HepG2 (cell line): ENCODE data around the gene AGER. TPM values are rescaled to one million over a fixed set of nuclear protein-coding genes. Genes with fewer than 3 reads are reported as not detected.
"Not testable (repeated sequence)": the region's sequence is repeated elsewhere in the genome, so short reads cannot be mapped to it uniquely, and the experiment has no call there.

Experiments
- ATAC-seq: fragments of 200-7000 bp; cut with Tn5 transposase; 3 replicates; pipeline ENCODE4 v1.9.1; 2020; ENCODE audit warnings: mild to moderate bottlenecking, moderate library complexity
- BruUV-seq: library from RNA; stranded (reverse); fragments of 400-500 nt; replicated peaks from 2 replicates; lab custom pipeline; 2021; lab: Mats Ljungman, UMichigan
- CTCF ChIA-PET: fragments of 300-600 bp; formaldehyde crosslinking; extraction: SDS; loops from one replicate; lab custom pipeline; 2021; ENCODE audit warnings: low total read pairs, inconsistent platforms, low intra/inter-chr PET ratio; lab: Yijun Ruan, JAX
- POLR2A ChIA-PET: fragments of 350-600 bp; sonication (Branson Sonifier 250); formaldehyde crosslinking; loops from one replicate; lab custom pipeline; 2020; ENCODE audit warnings: antibody characterized with exemption, inconsistent platforms; lab: Yijun Ruan, JAX
- DNase-seq: peaks from one replicate; pipeline ENCODE4 v3.0.0-alpha.2; 2015; ENCODE audit warnings: low spot score
- FAIRE-seq: peaks from 3 replicates; lab custom pipeline; 2011; peaks lifted over from hg19 to GRCh38; lab: Jason Lieb, UNC
- H2AFZ ChIP-seq: one replicate; pipeline ENCODE4 v1.6.1; 2011; ENCODE audit warnings: low read length, inconsistent platforms
- H3K27ac ChIP-seq: fragments of 300-600 bp; 3 replicates; pipeline ENCODE4 v1.8.0; 2011; ENCODE audit warnings: mixed run types, mild to moderate bottlenecking, mixed read lengths, low read length, inconsistent platforms; ENCODE audit not compliant: insufficient read depth; ENCODE audit errors: extremely low read length
- H3K27me3 ChIP-seq, 2 experiments: fragments of 200-600 bp in 1 of 2; 2 replicates in 1 of 2; 3 replicates in 1 of 2; pipeline versions ENCODE4 v1.6.0 to v1.8.0; 2011; ENCODE audit warnings: low read length in 2 of 2, mild to moderate bottlenecking in 2 of 2, moderate library complexity in 2 of 2, inconsistent platforms in 1 of 2; ENCODE audit not compliant: insufficient read depth in 2 of 2, control insufficient read depth in 1 of 2
- H3K36me3 ChIP-seq, 2 experiments: fragments of 200-600 bp in 1 of 2; replicated peaks in 1 of 2; 2 replicates in 1 of 2; 3 replicates in 1 of 2; pipeline versions ENCODE4 v1.5.1 to v1.8.0; 2011; ENCODE audit warnings: low read length in 2 of 2, inconsistent platforms in 1 of 2; ENCODE audit not compliant: insufficient read depth in 2 of 2, control insufficient read depth in 1 of 2
- H3K4me1 ChIP-seq: 2 replicates; pipeline ENCODE4 v1.5.1; 2012; ENCODE audit warnings: low read length, inconsistent platforms; ENCODE audit not compliant: insufficient read depth
- H3K4me2 ChIP-seq: 2 replicates; pipeline ENCODE4 v1.6.0; 2011; ENCODE audit warnings: low read depth, low read length, inconsistent platforms
- H3K4me3 ChIP-seq, 3 experiments: fragments of 200-600 bp in 1 of 3; sonication (generic), shearing (Covaris generic) in 1 of 3; replicated peaks in 1 of 3; 2 replicates each; pipeline ENCODE4 v1.5.1; 2011 to 2016; ENCODE audit warnings: low read length in 3 of 3, inconsistent platforms in 2 of 3, low read depth in 2 of 3, mild to moderate bottlenecking in 2 of 3, control low read depth in 1 of 3, mixed read lengths in 1 of 3; ENCODE audit not compliant: insufficient read depth in 1 of 3
- H3K79me2 ChIP-seq: one replicate; pipeline ENCODE4 v1.6.1; 2011; ENCODE audit warnings: low read length, inconsistent platforms; ENCODE audit not compliant: insufficient read depth
- H3K9ac ChIP-seq: 2 replicates; pipeline ENCODE4 v1.6.0; 2011; ENCODE audit warnings: mild to moderate bottlenecking, low read depth, low read length, inconsistent platforms; ENCODE audit not compliant: insufficient read depth
- H3K9me3 ChIP-seq: 2 replicates; pipeline ENCODE4 v1.5.1; 2012; ENCODE audit warnings: mild to moderate bottlenecking, low read length
- H4K20me1 ChIP-seq: 2 replicates; pipeline ENCODE4 v1.6.0; 2011; ENCODE audit warnings: inconsistent platforms, mild to moderate bottlenecking, low read length, moderate library complexity; ENCODE audit not compliant: insufficient read depth
- ATF7-NPFF ChIP-seq: sonication (generic); formaldehyde crosslinking; IDR thresholded peaks from 2 replicates; pipeline ENCODE4 v1.8.1; 2023; ENCODE audit warnings: mild to moderate bottlenecking, low read depth, missing genetic modification reagents, moderate library complexity
- GATAD2A ChIP-seq: IDR thresholded peaks from 2 replicates; pipeline ENCODE4 v1.6.1; 2016
- HDAC1 ChIP-seq: sonication (generic); formaldehyde crosslinking; IDR thresholded peaks from 2 replicates; pipeline ENCODE4 v1.5.1; 2020; ENCODE audit warnings: mild to moderate bottlenecking, missing genetic modification reagents
- PAXIP1 ChIP-seq: sonication (generic); formaldehyde crosslinking; conservative IDR thresholded peaks from 2 replicates; pipeline ENCODE4 v1.4.0; 2020; ENCODE audit warnings: mild to moderate bottlenecking, missing genetic modification reagents, moderate library complexity
- ZNF652 ChIP-seq: IDR thresholded peaks from 2 replicates; pipeline ENCODE4 v1.6.1; 2016; ENCODE audit warnings: low read depth, borderline replicate concordance
- WGBS: methylation state at CpG from one replicate; pipeline ENCODE4 v1.1.6; 2017; ENCODE audit warnings: low lambda C conversion rate; 5-methylcytosine and 5-hydroxymethylcytosine counted together
- in situ Hi-C: cut with HindIII; loops from 2 replicates; pipeline ENCODE4 v1.10.0; 2017; ENCODE audit warnings: low pct_unique_long_range_greater_than_20kb; ENCODE audit not compliant: extremely low pct_ligation_motif_present
- intact Hi-C: fragments of 100-400 bp; cut with micrococcal nuclease; formaldehyde crosslinking; loops from one replicate; pipeline ENCODE4 v1.10.0; 2022; ENCODE audit not compliant: unreplicated experiment
- polyA plus RNA-seq, 8 experiments: library from polyadenylated mRNA; depleted of rRNA in 3 of 8; stranded (reverse) in 7 of 8; unstranded in 1 of 8; fragments of >200 nt; fragmentation: Illumina TruSeq in 4 of 8; extraction: Trizol in 4 of 8; gene quantifications; 2 replicates each; pipeline versions ENCODE4 v1.2.1 to v1.2.3, GENCODE V29; 2011 to 2016; ENCODE audit warnings: low read depth in 4 of 8, missing spikeins in 1 of 8, mixed read lengths in 1 of 8; ENCODE audit not compliant: insufficient read depth in 1 of 8
- total RNA-seq, 5 experiments: library from RNA; depleted of rRNA; stranded (reverse); fragments of >200 nt; fragmentation: Illumina TruSeq; extraction: Trizol; gene quantifications; 2 replicates each; pipeline ENCODE4 v1.2.3, GENCODE V29; 2016; ENCODE audit warnings: low read depth in 1 of 5
- TF ChIP-seq, protein P1 (sequence below): sonication (generic); formaldehyde crosslinking; IDR thresholded peaks from 2 replicates; pipeline ENCODE4 v1.4.0; 2020; ENCODE audit warnings: missing genetic modification reagents
- TF ChIP-seq, protein P2 (sequence below): sonication (generic); formaldehyde crosslinking; IDR thresholded peaks from 2 replicates; pipeline ENCODE4 v1.5.1; 2020; ENCODE audit warnings: missing genetic modification reagents, mild to moderate bottlenecking, borderline replicate concordance

The AGER gene
- total and polyA plus RNA-seq, 2 of the 13 experiments (the other 11 are each of a cell fraction or from before 2014, with no cell fraction given): 1.9 to 5.1 TPM

- H3K36me3 ChIP-seq, H3K27ac ChIP-seq, H2AFZ ChIP-seq, H3K4me3 ChIP-seq, BruUV-seq, intact Hi-C loops, in situ Hi-C loops, H3K79me2 ChIP-seq, ATAC-seq, H3K4me2 ChIP-seq, H3K27me3 ChIP-seq, H3K9me3 ChIP-seq, FAIRE-seq, CTCF ChIA-PET, DNase-seq, H3K9ac ChIP-seq, H4K20me1 ChIP-seq: not testable (repeated sequence)
- WGBS: 50% methylated on average over 7 of the region's 7 CpGs
- peaks cover 37% of the 10 kb centered on the region for H3K4me1 ChIP-seq
- POLR2A ChIA-PET: interaction anchor here (1.1 to 1.2 kb wide), 2 partner anchors 9 to 15 kb away, joined by 3 to 4 read pairs; no protein-coding TSS in a partner anchor
Observed at GRCh38 chr6:32144238-32144637, 39.8 kb downstream of the AGER start.

DNA sequence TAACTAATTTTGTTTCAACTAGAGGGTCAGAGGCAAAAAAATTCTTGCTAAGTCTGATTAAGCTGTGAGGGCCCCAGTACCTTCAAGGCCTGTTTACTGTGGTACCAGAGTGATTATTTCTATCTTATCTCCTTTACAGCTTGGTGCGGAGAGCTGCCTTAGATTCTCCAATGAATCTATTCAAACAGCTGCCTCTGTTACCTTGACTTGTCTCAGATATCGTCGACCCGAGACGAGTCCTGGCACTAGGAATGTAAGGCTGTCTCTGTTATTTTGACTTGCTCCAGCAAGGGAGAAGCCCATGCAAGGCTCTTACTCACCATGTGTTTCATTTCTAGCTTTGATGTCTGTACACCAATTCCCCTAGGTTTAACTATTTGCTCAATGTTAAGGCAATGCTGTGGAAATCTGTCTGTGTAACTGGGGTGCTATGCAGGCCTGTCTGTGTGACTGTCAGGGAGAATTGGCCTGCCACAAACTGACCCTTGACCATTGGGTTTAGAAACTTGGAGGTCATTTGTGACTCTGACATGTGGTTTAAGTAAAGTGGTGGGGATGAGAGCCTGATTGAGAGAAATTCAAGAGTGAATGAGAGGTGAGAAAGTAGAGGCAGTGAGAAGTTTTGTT is 43.5 kb downstream of the AGER start:
- no TSS peak for BruUV-seq
- in situ Hi-C loops (no loop called here), intact Hi-C loops (no loop called here)
- no peak overlapping the region for H3K9ac ChIP-seq
- DNase-seq (no peak), FAIRE-seq (no peak), ATAC-seq (peak; percentile 23; the same call in 2 of the 3 replicates)
- peaks cover 0 to under 1% of the 10 kb centered on the region in 2 experiments; a peak in 1 of 5 replicates for H3K27me3 ChIP-seq
- H3K4me1 ChIP-seq: peaks cover 44% of the 10 kb centered on the region
- CTCF ChIA-PET: no interaction called here
- no peaks in the 10 kb centered on the region for H3K79me2 ChIP-seq
- no peaks in the 10 kb centered on the region for H4K20me1 ChIP-seq
- POLR2A ChIA-PET: interaction anchor here (1.0 to 1.5 kb wide), 6 partner anchors 10 to 830 kb away, joined by 3 to 4 read pairs (median 4); partner anchors contain the start of genes ATF6B, FKBPL, PBX2 and PRRT1
- H3K27ac ChIP-seq: peak overlapping the region; percentile 9
- under 1% methylated on average over 5 of the region's 5 CpGs for WGBS
- H3K4me2 ChIP-seq: peak overlapping the region; percentile 56
- no peak overlapping the region for H3K4me3 ChIP-seq
- peak overlapping the region; percentile 59 for H2AFZ ChIP-seq
- H3K36me3 ChIP-seq: no peaks in the 10 kb centered on the region
- H3K9me3 ChIP-seq: no peaks in the 10 kb centered on the region
- TF ChIP-seq GATAD2A: peak; percentile 34; the same call in 1 of the 2 replicates
- no peak for TF ChIP-seq ATF7-NPFF (CRISPR knock-in tag)
- peak; percentile 46 for TF ChIP-seq HDAC1 (CRISPR knock-in tag)
- 0 out of 2 replicates have a peak, but pooled peaks have one; percentile 19 for TF ChIP-seq PAXIP1 (CRISPR knock-in tag)
- TF ChIP-seq, protein P1, sequence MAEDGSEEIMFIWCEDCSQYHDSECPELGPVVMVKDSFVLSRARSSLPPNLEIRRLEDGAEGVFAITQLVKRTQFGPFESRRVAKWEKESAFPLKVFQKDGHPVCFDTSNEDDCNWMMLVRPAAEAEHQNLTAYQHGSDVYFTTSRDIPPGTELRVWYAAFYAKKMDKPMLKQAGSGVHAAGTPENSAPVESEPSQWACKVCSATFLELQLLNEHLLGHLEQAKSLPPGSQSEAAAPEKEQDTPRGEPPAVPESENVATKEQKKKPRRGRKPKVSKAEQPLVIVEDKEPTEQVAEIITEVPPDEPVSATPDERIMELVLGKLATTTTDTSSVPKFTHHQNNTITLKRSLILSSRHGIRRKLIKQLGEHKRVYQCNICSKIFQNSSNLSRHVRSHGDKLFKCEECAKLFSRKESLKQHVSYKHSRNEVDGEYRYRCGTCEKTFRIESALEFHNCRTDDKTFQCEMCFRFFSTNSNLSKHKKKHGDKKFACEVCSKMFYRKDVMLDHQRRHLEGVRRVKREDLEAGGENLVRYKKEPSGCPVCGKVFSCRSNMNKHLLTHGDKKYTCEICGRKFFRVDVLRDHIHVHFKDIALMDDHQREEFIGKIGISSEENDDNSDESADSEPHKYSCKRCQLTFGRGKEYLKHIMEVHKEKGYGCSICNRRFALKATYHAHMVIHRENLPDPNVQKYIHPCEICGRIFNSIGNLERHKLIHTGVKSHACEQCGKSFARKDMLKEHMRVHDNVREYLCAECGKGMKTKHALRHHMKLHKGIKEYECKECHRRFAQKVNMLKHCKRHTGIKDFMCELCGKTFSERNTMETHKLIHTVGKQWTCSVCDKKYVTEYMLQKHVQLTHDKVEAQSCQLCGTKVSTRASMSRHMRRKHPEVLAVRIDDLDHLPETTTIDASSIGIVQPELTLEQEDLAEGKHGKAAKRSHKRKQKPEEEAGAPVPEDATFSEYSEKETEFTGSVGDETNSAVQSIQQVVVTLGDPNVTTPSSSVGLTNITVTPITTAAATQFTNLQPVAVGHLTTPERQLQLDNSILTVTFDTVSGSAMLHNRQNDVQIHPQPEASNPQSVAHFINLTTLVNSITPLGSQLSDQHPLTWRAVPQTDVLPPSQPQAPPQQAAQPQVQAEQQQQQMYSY (CRISPR knock-in tag): no peak
- TF ChIP-seq ZNF652: peak; percentile 34; the same call in 1 of the 2 replicates
- TF ChIP-seq, protein P2, sequence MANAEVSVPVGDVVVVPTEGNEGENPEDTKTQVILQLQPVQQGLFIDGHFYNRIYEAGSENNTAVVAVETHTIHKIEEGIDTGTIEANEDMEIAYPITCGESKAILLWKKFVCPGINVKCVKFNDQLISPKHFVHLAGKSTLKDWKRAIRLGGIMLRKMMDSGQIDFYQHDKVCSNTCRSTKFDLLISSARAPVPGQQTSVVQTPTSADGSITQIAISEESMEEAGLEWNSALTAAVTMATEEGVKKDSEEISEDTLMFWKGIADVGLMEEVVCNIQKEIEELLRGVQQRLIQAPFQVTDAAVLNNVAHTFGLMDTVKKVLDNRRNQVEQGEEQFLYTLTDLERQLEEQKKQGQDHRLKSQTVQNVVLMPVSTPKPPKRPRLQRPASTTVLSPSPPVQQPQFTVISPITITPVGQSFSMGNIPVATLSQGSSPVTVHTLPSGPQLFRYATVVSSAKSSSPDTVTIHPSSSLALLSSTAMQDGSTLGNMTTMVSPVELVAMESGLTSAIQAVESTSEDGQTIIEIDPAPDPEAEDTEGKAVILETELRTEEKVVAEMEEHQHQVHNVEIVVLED (CRISPR knock-in tag): no peak
